ENCODE measurements around the gene TMEM141.
"Not testable (repeated sequence)": the region's sequence is repeated elsewhere in the genome, so short reads cannot be mapped to it uniquely, and the experiment has no call there.

The TMEM141 gene

GRCh38 chr9:136773386-136774044, 17.6 kb upstream of the TMEM141 start:
- no peak for DNase-seq (ENCODE audit: low read depth in 3 of 3)

GRCh38 chr9:136774416-136775045, 16.6 kb upstream of the TMEM141 start:
- DNase-seq (ENCODE audit: low read depth in 3 of 3), result no peak

GRCh38 chr9:136775191-136775590, 16.0 kb upstream of the TMEM141 start:
- no peak for DNase-seq (ENCODE audit: low read depth in 3 of 3)

GRCh38 chr9:136776947-136777346, 14.2 kb upstream of the TMEM141 start:
- no peak for DNase-seq (ENCODE audit: low read depth in 3 of 3)

- DNase-seq (ENCODE audit: low read depth in 3 of 3), result no peak
These were observed 13.8 kb upstream of the TMEM141 start for GRCh38 chr9:136777359-136777758.

- no peak for DNase-seq (ENCODE audit: low read depth in 3 of 3)
These were observed 11.3 kb upstream of the TMEM141 start for GRCh38 chr9:136779808-136780207.

- DNase-seq (ENCODE audit: low read depth in 3 of 3), result no peak
These were observed 8.7 kb upstream of the TMEM141 start for GRCh38 chr9:136782452-136782851.

- no peak for DNase-seq (ENCODE audit: low read depth in 3 of 3)
These were observed 6.7 kb upstream of the TMEM141 start for GRCh38 chr9:136784249-136784996.

- DNase-seq (ENCODE audit: low read depth in 3 of 3), result no peak
These were observed 6.2 kb upstream of the TMEM141 start for GRCh38 chr9:136784997-136785361.

- DNase-seq (ENCODE audit: low read depth in 3 of 3), result not testable (repeated sequence)
These were observed 5.4 kb upstream of the TMEM141 start for GRCh38 chr9:136785565-136786355.

GRCh38 chr9:136786451-136786850, 4.7 kb upstream of the TMEM141 start:
- no peak for DNase-seq (ENCODE audit: low read depth in 3 of 3)

GRCh38 chr9:136786983-136787382, 4.2 kb upstream of the TMEM141 start:
- not testable (repeated sequence) for DNase-seq (ENCODE audit: low read depth in 3 of 3)

GRCh38 chr9:136787690-136788400, 3.3 kb upstream of the TMEM141 start:
- DNase-seq (ENCODE audit: low read depth in 3 of 3), result peak; percentile 53 to 65 (median 57)

GRCh38 chr9:136788644-136789522, 2.3 kb upstream of the TMEM141 start:
- not testable (repeated sequence) for DNase-seq (ENCODE audit: low read depth in 3 of 3)

- DNase-seq (ENCODE audit: low read depth in 3 of 3), result no peak
These were observed 1.6 kb upstream of the TMEM141 start for GRCh38 chr9:136789523-136789937.

GRCh38 chr9:136791516-136792276, 552 bp downstream of the TMEM141 start:
- peak; percentile 35 to 62 (median 57) for DNase-seq (ENCODE audit: low read depth in 3 of 3)

GRCh38 chr9:136792321-136793085, 1.4 kb downstream of the TMEM141 start:
- no peak for DNase-seq (ENCODE audit: low read depth in 3 of 3)

- DNase-seq (ENCODE audit: low read depth in 3 of 3), result no peak
These were observed 2.2 kb downstream of the TMEM141 start for GRCh38 chr9:136793086-136793946.

All from stimulated activated CD4-positive, alpha-beta T cell treated with anti-CD3 and anti-CD28 coated beads, TNF-alpha, amount 100 ng/mL, for 48 hours (primary cell).